Smooth muscle cell (in vitro differentiated cells): ENCODE data around the gene GMCL2. TPM values are rescaled to one million over a fixed set of nuclear protein-coding genes. Genes with fewer than 3 reads are reported as not detected.

ENCODE experiments used
- DNase-seq: peaks from one replicate; lab custom pipeline; 2025; ENCODE audit not compliant: unreplicated experiment; lab: John Stamatoyannopoulos, UW
- H2AFZ ChIP-seq: fragments of 200-600 bp; sonication (generic); 2 replicates; pipeline ENCODE4 v1.6.0; 2016; ENCODE audit warnings: antibody characterized with exemption, low read depth, mild to moderate bottlenecking
- H3F3A ChIP-seq: fragments of 200-600 bp; sonication (generic); 2 replicates; pipeline ENCODE4 v1.6.0; 2017; ENCODE audit warnings: antibody characterized with exemption, low read depth
- H3K27ac ChIP-seq: fragments of 200-600 bp; sonication (generic); 2 replicates; pipeline ENCODE4 v1.5.1; 2016; ENCODE audit warnings: low read depth, mild to moderate bottlenecking
- H3K27me3 ChIP-seq: fragments of 200-600 bp; sonication (generic); 2 replicates; pipeline ENCODE4 v1.6.1; 2016; ENCODE audit warnings: low read depth, mild to moderate bottlenecking
- H3K36me3 ChIP-seq: fragments of 200-600 bp; sonication (generic); 2 replicates; pipeline ENCODE4 v1.5.1; 2016; ENCODE audit warnings: low read depth
- H3K4me1 ChIP-seq: fragments of 200-600 bp; sonication (generic); 2 replicates; pipeline ENCODE4 v1.5.1; 2016; ENCODE audit warnings: low read depth
- H3K4me2 ChIP-seq: fragments of 200-600 bp; sonication (generic); 2 replicates; pipeline ENCODE4 v1.6.0; 2016; ENCODE audit warnings: mild to moderate bottlenecking
- H3K4me3 ChIP-seq: fragments of 200-600 bp; sonication (generic); 2 replicates; pipeline ENCODE4 v1.5.1; 2016; ENCODE audit warnings: mild to moderate bottlenecking
- H3K79me2 ChIP-seq: fragments of 200-600 bp; sonication (generic); 2 replicates; pipeline ENCODE4 v1.6.0; 2016; ENCODE audit warnings: low read depth, mild to moderate bottlenecking
- H3K9ac ChIP-seq: fragments of 200-600 bp; sonication (generic); 2 replicates; pipeline ENCODE4 v1.6.0; 2016; ENCODE audit warnings: low read depth
- H3K9me3 ChIP-seq: fragments of 200-600 bp; sonication (generic); replicated peaks from 2 replicates; pipeline ENCODE4 v1.5.1; 2016; ENCODE audit warnings: low read depth
- H4K20me1 ChIP-seq: fragments of 200-600 bp; sonication (generic); 2 replicates; pipeline ENCODE4 v1.6.0; 2016; ENCODE audit warnings: low read depth
- WGBS: methylation state at CpG from one replicate; pipeline ENCODE4 v1.1.7; 2016; ENCODE audit warnings: low lambda C conversion rate; 5-methylcytosine and 5-hydroxymethylcytosine counted together
- polyA plus RNA-seq: library from polyadenylated mRNA; unstranded; fragments of >200 nt; fragmentation: Nextera tagmentation; extraction: Ambion mirVana; gene quantifications from 2 replicates; pipeline ENCODE4 v1.2.1, GENCODE V29; 2016
- total RNA-seq: library from RNA; depleted of rRNA; stranded (reverse); fragments of >200 nt; gene quantifications from 2 replicates; pipeline ENCODE4 v1.2.3, GENCODE V29; 2014
- TF ChIP-seq, protein P1 (sequence below): fragments of 200-600 bp; sonication (generic); IDR thresholded peaks from 2 replicates; pipeline ENCODE4 v1.5.1; 2017; ENCODE audit warnings: borderline replicate concordance, mild to moderate bottlenecking, antibody characterized with exemption; ENCODE audit not compliant: insufficient read depth, poor library complexity, severe bottlenecking

GMCL2 gene
- total and polyA plus RNA-seq, 2 experiments from 2014 or later: 0.22 TPM; not detected in 1

DNA sequence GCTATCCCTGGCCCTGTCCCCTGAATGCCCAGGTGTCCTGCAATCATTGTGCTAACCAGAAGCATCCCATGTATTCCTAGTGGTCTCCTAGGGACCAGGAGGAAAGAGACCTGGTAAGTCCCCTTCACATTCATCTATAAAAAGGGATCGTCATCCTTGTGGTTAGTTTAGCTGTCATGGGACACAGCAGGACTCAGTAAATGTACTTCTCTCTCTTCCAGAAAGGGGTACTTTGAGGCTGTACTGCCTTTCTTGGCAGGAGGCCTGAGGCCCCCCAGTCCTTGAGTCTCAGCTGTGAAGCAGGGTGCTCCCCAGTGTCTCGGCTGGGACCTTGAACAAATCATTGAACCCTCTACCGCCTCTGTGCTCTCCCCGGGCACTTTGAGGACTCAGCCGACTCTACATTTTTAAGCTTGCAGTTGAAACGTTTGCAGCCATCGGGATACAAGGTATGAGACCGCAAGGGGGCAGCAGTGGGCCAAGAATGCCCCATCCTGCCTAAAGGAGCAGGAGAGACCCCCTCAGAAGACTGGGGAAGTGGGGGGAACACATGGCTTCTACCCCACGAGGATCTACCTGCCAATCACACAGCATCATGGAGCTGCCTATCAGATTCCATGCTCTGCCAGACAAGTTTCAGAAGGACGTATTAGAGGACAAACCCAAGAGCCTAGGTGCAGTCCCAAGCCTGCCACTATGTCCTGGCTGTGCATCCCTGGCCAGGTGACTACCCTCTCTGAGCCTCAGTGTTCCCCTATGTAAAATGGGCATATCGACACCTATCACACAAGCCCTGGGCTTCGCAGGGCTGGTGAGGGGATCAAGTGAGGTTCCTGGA, 47.8 kb upstream of the GMCL2 start:
- peaks cover 4% of the 10 kb centered on the region for H3F3A ChIP-seq
- H3K27me3 ChIP-seq: no peaks in the 10 kb centered on the region
- no peak overlapping the region for H3K4me2 ChIP-seq
- no peak overlapping the region for H3K4me3 ChIP-seq
- peaks cover 4% of the 10 kb centered on the region for H4K20me1 ChIP-seq
- no peaks in the 10 kb centered on the region for H3K9me3 ChIP-seq
- DNase-seq: peak; percentile 31
- 36% methylated on average over 12 of the region's 12 CpGs for WGBS
- no peaks in the 10 kb centered on the region for H3K36me3 ChIP-seq
- TF ChIP-seq, protein P1, sequence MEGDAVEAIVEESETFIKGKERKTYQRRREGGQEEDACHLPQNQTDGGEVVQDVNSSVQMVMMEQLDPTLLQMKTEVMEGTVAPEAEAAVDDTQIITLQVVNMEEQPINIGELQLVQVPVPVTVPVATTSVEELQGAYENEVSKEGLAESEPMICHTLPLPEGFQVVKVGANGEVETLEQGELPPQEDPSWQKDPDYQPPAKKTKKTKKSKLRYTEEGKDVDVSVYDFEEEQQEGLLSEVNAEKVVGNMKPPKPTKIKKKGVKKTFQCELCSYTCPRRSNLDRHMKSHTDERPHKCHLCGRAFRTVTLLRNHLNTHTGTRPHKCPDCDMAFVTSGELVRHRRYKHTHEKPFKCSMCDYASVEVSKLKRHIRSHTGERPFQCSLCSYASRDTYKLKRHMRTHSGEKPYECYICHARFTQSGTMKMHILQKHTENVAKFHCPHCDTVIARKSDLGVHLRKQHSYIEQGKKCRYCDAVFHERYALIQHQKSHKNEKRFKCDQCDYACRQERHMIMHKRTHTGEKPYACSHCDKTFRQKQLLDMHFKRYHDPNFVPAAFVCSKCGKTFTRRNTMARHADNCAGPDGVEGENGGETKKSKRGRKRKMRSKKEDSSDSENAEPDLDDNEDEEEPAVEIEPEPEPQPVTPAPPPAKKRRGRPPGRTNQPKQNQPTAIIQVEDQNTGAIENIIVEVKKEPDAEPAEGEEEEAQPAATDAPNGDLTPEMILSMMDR: peak; percentile 76
- peak overlapping the region; percentile 71 for H2AFZ ChIP-seq
- H3K27ac ChIP-seq: no peak overlapping the region
- H3K79me2 ChIP-seq: peaks cover 21% of the 10 kb centered on the region
- peaks cover 9% of the 10 kb centered on the region for H3K4me1 ChIP-seq
- H3K9ac ChIP-seq: no peak overlapping the region

DNA sequence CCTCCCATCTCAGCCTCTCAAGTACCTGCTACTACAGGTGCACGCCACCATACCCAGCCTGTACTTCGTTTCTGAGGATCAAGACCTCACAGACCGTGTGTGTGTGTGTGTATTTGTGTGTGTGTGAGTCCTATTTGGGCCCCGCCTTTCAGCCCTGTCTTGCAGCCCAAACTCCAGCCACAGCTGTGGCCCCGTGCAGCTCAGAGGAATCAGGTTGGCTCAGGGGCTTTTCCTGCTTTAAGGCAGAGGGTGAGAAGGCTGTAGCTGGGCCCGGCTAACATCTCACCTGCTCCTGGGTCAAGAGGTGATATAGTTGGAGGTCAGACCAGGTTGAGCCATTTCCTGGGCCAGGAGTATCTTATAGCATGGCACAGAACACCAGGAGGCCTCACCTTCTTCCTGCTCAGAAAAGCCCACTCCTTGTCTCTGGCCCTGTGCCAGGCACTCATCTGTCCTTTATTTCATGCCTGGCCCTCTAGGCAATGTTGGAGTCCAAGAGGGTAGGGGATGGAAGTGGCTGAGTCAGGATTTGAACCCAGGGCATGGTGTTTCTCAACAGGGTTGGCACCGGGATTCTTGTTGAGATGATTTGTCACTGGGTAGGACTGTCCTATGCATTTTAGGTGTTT, 47.1 kb upstream of the GMCL2 start:
- Histone ChIP-seq H4K20me1 (peaks cover 4% of the 10 kb centered on the region), H3K36me3 (no peaks in the 10 kb centered on the region), H3K27me3 (no peaks in the 10 kb centered on the region), H3K9ac (no peak overlapping the region), H3F3A (peaks cover 4% of the 10 kb centered on the region), H3K79me2 (peaks cover 26% of the 10 kb centered on the region), H3K4me1 (peaks cover 9% of the 10 kb centered on the region), H2AFZ (no peak overlapping the region), H3K9me3 (no peaks in the 10 kb centered on the region), H3K4me3 (no peak overlapping the region), H3K4me2 (no peak overlapping the region), H3K27ac (no peak overlapping the region)
- DNase-seq: no peak
- TF ChIP-seq, protein P1: no peak
- WGBS: 90% methylated on average over 7 of the region's 7 CpGs

DNA sequence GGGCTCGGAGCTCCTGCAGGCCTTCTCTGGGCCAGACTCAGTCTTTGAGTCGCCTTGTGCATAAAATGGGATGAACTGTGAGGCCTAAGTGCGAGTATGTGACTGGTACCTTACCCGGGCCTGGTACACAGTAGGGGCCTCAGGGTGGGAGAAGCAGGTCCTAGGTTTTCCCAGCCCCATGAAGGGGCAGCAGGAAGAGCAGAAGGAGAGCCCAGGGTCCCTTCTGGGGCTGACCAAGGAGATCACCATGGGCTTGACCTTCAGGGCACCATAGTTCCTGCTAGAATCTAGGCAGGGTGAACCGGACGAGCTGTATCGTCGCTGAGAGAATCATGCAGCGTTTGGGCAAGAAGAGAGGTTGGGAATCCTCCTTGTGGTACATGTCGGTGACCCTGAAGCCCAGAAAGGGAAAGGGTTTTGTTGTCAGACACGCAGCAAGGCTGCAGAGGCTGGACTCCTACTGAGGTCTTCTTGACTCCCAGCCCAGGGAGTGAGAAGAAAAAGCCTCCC, 45.8 kb upstream of the GMCL2 start:
- Histone ChIP-seq H4K20me1 (peaks cover 4% of the 10 kb centered on the region), H3K36me3 (no peaks in the 10 kb centered on the region), H2AFZ (peak overlapping the region; percentile 92), H3K9me3 (no peaks in the 10 kb centered on the region), H3K4me3 (peak overlapping the region; percentile 73), H3K27ac (peak overlapping the region; percentile 66), H3K27me3 (no peaks in the 10 kb centered on the region), H3F3A (peaks cover 4% of the 10 kb centered on the region), H3K79me2 (peaks cover 26% of the 10 kb centered on the region), H3K4me2 (peak overlapping the region; percentile 97), H3K4me1 (peaks cover 9% of the 10 kb centered on the region), H3K9ac (peak overlapping the region; percentile 81)
- TF ChIP-seq, protein P1: no peak
- no peak for DNase-seq
- WGBS: 68% methylated on average over 11 of the region's 11 CpGs
